Measurements from ENCODE around the gene PLEKHD1. TPM values are rescaled to one million over a fixed set of nuclear protein-coding genes. Genes with fewer than 3 reads are reported as not detected.
A peak's percentile ranks its signal among the peaks of the same experiment; 100 is the strongest.

The PLEKHD1 gene
- total and polyA plus RNA-seq, 4 donors = 0.05 to 0.08 (median 0.06) TPM; not detected in 1

- no peak for DNase-seq (ENCODE audit: low spot score)
- Histone ChIP-seq H3K27ac (ENCODE audit: low read depth in 1 of 2, low read length in 2 of 2) (peak overlapping the region; percentile 63 to 64), H3K9me3 (ENCODE audit: control insufficient read depth in 4 of 4, low read length in 3 of 4) (no peaks in the 10 kb centered on the region), H3K9ac (ENCODE audit: low read depth in 1 of 2, low read length in 2 of 2) (no peak overlapping the region), H3K4me3 (ENCODE audit: low read depth in 1 of 3, low read length in 3 of 3) (no peak overlapping the region), H3K4me1 (ENCODE audit: control insufficient read depth in 4 of 4, insufficient read depth in 4 of 4, low read length in 3 of 4) (peaks cover 0 to 7% (median 4%) of the 10 kb centered on the region in 4 donors), H3K27me3 (ENCODE audit: control insufficient read depth in 4 of 4, insufficient read depth in 4 of 4, low read length in 3 of 4) (no peaks in the 10 kb centered on the region), H3K36me3 (ENCODE audit: control insufficient read depth in 4 of 4, insufficient read depth in 3 of 4, low read depth in 1 of 4, low read length in 3 of 4) (no peaks in the 10 kb centered on the region)
- no peak for TF ChIP-seq ATF3 (IDR thresholded peaks at IDR 0.05)
- TF ChIP-seq TAF1 (conservative IDR thresholded peaks at IDR 0.05) = no peak
- no peak for TF ChIP-seq NR2F2 (IDR thresholded peaks at IDR 0.05)
- TF ChIP-seq HNF4G (IDR thresholded peaks at IDR 0.05) = no peak
- no peak for TF ChIP-seq SP1 (IDR thresholded peaks at IDR 0.05)
- no peak for TF ChIP-seq YY1 (IDR thresholded peaks at IDR 0.05)
- TF ChIP-seq FOXA1 (IDR thresholded peaks at IDR 0.05) = no peak
- no peak for TF ChIP-seq JUND (IDR thresholded peaks at IDR 0.05)
- TF ChIP-seq ZBTB33 (IDR thresholded peaks at IDR 0.05) = no peak
- no peak for TF ChIP-seq RXRA (IDR thresholded peaks at IDR 0.05)
- no peak for TF ChIP-seq FOXA2 (IDR thresholded peaks at IDR 0.05)
- TF ChIP-seq GABPA (IDR thresholded peaks at IDR 0.05 in 1 of 2, conservative IDR thresholded peaks at IDR 0.05 in 1 of 2) = no peak
- no peak for TF ChIP-seq MAX (IDR thresholded peaks at IDR 0.05)
- TF ChIP-seq REST (IDR thresholded peaks at IDR 0.05) = no peak
- TF ChIP-seq CTCF (IDR thresholded peaks at IDR 0.05; ENCODE audit: low read depth, low read length, missing input control) = no peak
- 91% methylated on average over 2 of the region's 2 CpGs for WGBS
These were observed 94.9 kb downstream of the PLEKHD1 start for GRCh38 chr14:69579476-69579875.

GRCh38 chr14:69580009-69580577 is 95.6 kb downstream of the PLEKHD1 start:
- peak overlapping the region; percentile 63 to 64 for H3K27ac ChIP-seq (ENCODE audit: low read depth in 1 of 2, low read length in 2 of 2)
- TF ChIP-seq CTCF (IDR thresholded peaks at IDR 0.05; ENCODE audit: low read depth, low read length, missing input control) = peak; percentile 52
- peak; percentile 52 for TF ChIP-seq HNF4G (IDR thresholded peaks at IDR 0.05)
- TF ChIP-seq JUND (IDR thresholded peaks at IDR 0.05) = peak; percentile 96 to 98
- peak; percentile 83 to 94 for TF ChIP-seq HNF4A (conservative IDR thresholded peaks at IDR 0.05)
- peak; percentile 94 to 95 for TF ChIP-seq RXRA (IDR thresholded peaks at IDR 0.05)
- TF ChIP-seq FOXA2 (IDR thresholded peaks at IDR 0.05) = peak; percentile 90
- TF ChIP-seq FOXA1 (IDR thresholded peaks at IDR 0.05) = peak; percentile 85
- peak; percentile 79 for TF ChIP-seq ZBTB33 (IDR thresholded peaks at IDR 0.05)
- no peak for TF ChIP-seq NR2F2 (IDR thresholded peaks at IDR 0.05)
- peak; percentile 54 for TF ChIP-seq MAX (IDR thresholded peaks at IDR 0.05)
- TF ChIP-seq RAD21 (IDR thresholded peaks at IDR 0.05) = peak; percentile 52 to 72
- TF ChIP-seq YY1 (IDR thresholded peaks at IDR 0.05) = peak; percentile 95
- TF ChIP-seq ATF3 (IDR thresholded peaks at IDR 0.05) = peak; percentile 97
- peak; percentile 93 for TF ChIP-seq SP1 (IDR thresholded peaks at IDR 0.05)

More at GRCh38 chr14:69580009-69580577, 95.6 kb downstream of the PLEKHD1 start:
- H3K9ac ChIP-seq (ENCODE audit: low read depth in 1 of 2, low read length in 2 of 2) = no peak overlapping the region
- no peaks in the 10 kb centered on the region for H3K9me3 ChIP-seq (ENCODE audit: control insufficient read depth in 4 of 4, low read length in 3 of 4)
- no peaks in the 10 kb centered on the region for H3K27me3 ChIP-seq (ENCODE audit: control insufficient read depth in 4 of 4, insufficient read depth in 4 of 4, low read length in 3 of 4)
- DNase-seq (ENCODE audit: low spot score) = no peak
- no peaks in the 10 kb centered on the region for H3K36me3 ChIP-seq (ENCODE audit: control insufficient read depth in 4 of 4, insufficient read depth in 3 of 4, low read depth in 1 of 4, low read length in 3 of 4)
- peaks cover 0 to 5% (median 3%) of the 10 kb centered on the region in 4 donors for H3K4me1 ChIP-seq (ENCODE audit: control insufficient read depth in 4 of 4, insufficient read depth in 4 of 4, low read length in 3 of 4)
- 32% methylated on average over 7 of the region's 7 CpGs for WGBS
- H3K4me3 ChIP-seq (ENCODE audit: low read depth in 1 of 3, low read length in 3 of 3) = no peak overlapping the region

Data from liver (tissue), 9 donors.